AG04449 (cell line): Measurements from ENCODE around the gene SLC31A2.

Experiments
- CTCF ChIA-PET: fragments of 350-600 bp; formaldehyde crosslinking; extraction: SDS; loops from one replicate; lab custom pipeline; 2021; ENCODE audit warnings: antibody characterized with exemption; lab: Yijun Ruan, JAX
- POLR2A ChIA-PET: fragments of 400-600, 350-600 bp; formaldehyde crosslinking; extraction: SDS; loops from one replicate; lab custom pipeline; 2020; ENCODE audit warnings: antibody characterized with exemption, inconsistent platforms; lab: Yijun Ruan, JAX
- DNase-seq: peaks from one replicate; pipeline ENCODE4 v3.0.0-alpha.2; 2010; ENCODE audit warnings: low read depth, low spot score
- H3K4me3 ChIP-seq: 2 replicates; pipeline ENCODE4 v1.5.1; 2011; ENCODE audit warnings: low read depth, mild to moderate bottlenecking, control low read depth, low read length
- CTCF ChIP-seq: IDR thresholded peaks from one replicate; pipeline ENCODE4 v1.5.1; 2011; ENCODE audit warnings: mild to moderate bottlenecking, moderate library complexity, low read length, control low read depth, inconsistent platforms; ENCODE audit not compliant: insufficient read depth; ENCODE audit errors: missing control alignments

Gene SLC31A2

GRCh38 chr9:113156880-113157279 is 6.1 kb downstream of the SLC31A2 start:
- no peak for TF ChIP-seq CTCF
- H3K4me3 ChIP-seq, result no peak overlapping the region
- ChIA-PET POLR2A (no interaction called here), CTCF (no interaction called here)
- no peak for DNase-seq

GRCh38 chr9:113158446-113158845 is 7.6 kb downstream of the SLC31A2 start:
- no peak overlapping the region for H3K4me3 ChIP-seq
- no peak for TF ChIP-seq CTCF
- ChIA-PET POLR2A (no interaction called here), CTCF (no interaction called here)
- no peak for DNase-seq

GRCh38 chr9:113160571-113160970 is 9.8 kb downstream of the SLC31A2 start:
- no peak for TF ChIP-seq CTCF
- no peak overlapping the region for H3K4me3 ChIP-seq
- no peak for DNase-seq
- ChIA-PET CTCF (no interaction called here), POLR2A (interaction anchor here (0.6 kb wide), 1 partner anchor 61 kb away, joined by 3 read pairs; the partner anchor contains the start of genes FKBP15 and SLC31A1)

GRCh38 chr9:113163001-113163400 is 12.2 kb downstream of the SLC31A2 start:
- no peak for TF ChIP-seq CTCF
- ChIA-PET CTCF (interaction anchor here (0.8 to 1.6 kb wide), 2 partner anchors 12 to 112 kb away, joined by 3 to 7 read pairs; partner anchors contain the start of gene SLC31A2), POLR2A (interaction anchor here (0.8 kb wide), 1 partner anchor 59 kb away, joined by 4 read pairs; the partner anchor contains the start of genes FKBP15 and SLC31A1)
- no peak for DNase-seq
- H3K4me3 ChIP-seq, result no peak overlapping the region

- CTCF ChIA-PET, result no interaction called here
- TF ChIP-seq CTCF, result no peak
- H3K4me3 ChIP-seq, result no peak overlapping the region
- POLR2A ChIA-PET, result no interaction called here
- DNase-seq, result no peak
Measured at GRCh38 chr9:113164536-113165300, 13.9 kb downstream of the SLC31A2 start.

- TF ChIP-seq CTCF, result no peak
- CTCF ChIA-PET, result interaction anchor here (1.6 kb wide), 1 partner anchor 10 kb away, joined by 3 read pairs; no protein-coding TSS in a partner anchor
- POLR2A ChIA-PET, result no interaction called here
- no peak overlapping the region for H3K4me3 ChIP-seq
- DNase-seq, result no peak
Measured at GRCh38 chr9:113166039-113166438, 15.2 kb downstream of the SLC31A2 start.
